ENCODE data around the gene COL8A1.
A peak's percentile ranks its signal among the peaks of the same experiment; 100 is the strongest.

Gene COL8A1

GRCh38 chr3:99842826-99843589 is 204.6 kb downstream of the COL8A1 start:
- Histone ChIP-seq H3K27me3 (ENCODE audit: insufficient read depth, poor library complexity, severe bottlenecking) (no peaks in the 10 kb centered on the region), H3K27ac (replicated peaks) (no peak overlapping the region), H3K4me3 (replicated peaks; ENCODE audit: insufficient read depth, low read length) (no peak overlapping the region)
- peak in 1 of 2 experiments; percentile 9 for DNase-seq (ENCODE audit: low read depth in 1 of 2, low spot score in 1 of 2)
- TF ChIP-seq REST (IDR thresholded peaks at IDR 0.05; ENCODE audit: insufficient replicate concordance, low read depth), result no peak
- TF ChIP-seq CTCF (IDR thresholded peaks at IDR 0.05; ENCODE audit: insufficient read depth, low read length), result peak; percentile 19

- Histone ChIP-seq H3K4me3 (replicated peaks; ENCODE audit: insufficient read depth, low read length) (no peak overlapping the region), H3K27me3 (ENCODE audit: insufficient read depth, poor library complexity, severe bottlenecking) (no peaks in the 10 kb centered on the region), H3K27ac (replicated peaks) (no peak overlapping the region)
- TF ChIP-seq CTCF (IDR thresholded peaks at IDR 0.05; ENCODE audit: insufficient read depth, low read length) (no peak), REST (IDR thresholded peaks at IDR 0.05; ENCODE audit: insufficient replicate concordance, low read depth) (no peak), SPI1 (IDR thresholded peaks at IDR 0.05; ENCODE audit: borderline replicate concordance, low read depth) (no peak), GABPA (IDR thresholded peaks at IDR 0.05; ENCODE audit: low read depth) (no peak)
- no peak for DNase-seq (ENCODE audit: low read depth in 1 of 2, low spot score in 1 of 2)
These were observed 205.3 kb downstream of the COL8A1 start for GRCh38 chr3:99843590-99844258.

- peak; percentile 20 to 29 for DNase-seq (ENCODE audit: low read depth in 1 of 2, low spot score in 1 of 2)
These were observed 206.9 kb downstream of the COL8A1 start for GRCh38 chr3:99845331-99845730.

More at GRCh38 chr3:99845331-99845730, 206.9 kb downstream of the COL8A1 start:
- no peak overlapping the region for H3K27ac ChIP-seq (replicated peaks)
- TF ChIP-seq POLR2AphosphoS5 (IDR thresholded peaks at IDR 0.05; ENCODE audit: low read depth) (no peak), REST (IDR thresholded peaks at IDR 0.05; ENCODE audit: insufficient replicate concordance, low read depth) (no peak), CTCF (IDR thresholded peaks at IDR 0.05; ENCODE audit: insufficient read depth, low read length) (no peak), SPI1 (IDR thresholded peaks at IDR 0.05; ENCODE audit: borderline replicate concordance, low read depth) (peak; percentile 94), GABPA (IDR thresholded peaks at IDR 0.05; ENCODE audit: low read depth) (no peak)
- H3K4me3 ChIP-seq (replicated peaks; ENCODE audit: insufficient read depth, low read length), result no peak overlapping the region
- no peaks in the 10 kb centered on the region for H3K27me3 ChIP-seq (ENCODE audit: insufficient read depth, poor library complexity, severe bottlenecking)
